Mesodermal cell (in vitro differentiated cells): ENCODE results near the gene ZNF385B.

Experiments
- H3K27ac ChIP-seq: 2 replicates; pipeline ENCODE4 v1.7.0; 2013; ENCODE audit warnings: mild to moderate bottlenecking, low read depth, low read length, moderate library complexity; ENCODE audit not compliant: severe bottlenecking
- H3K36me3 ChIP-seq: 2 replicates; pipeline ENCODE4 v1.7.1; 2013; ENCODE audit warnings: mild to moderate bottlenecking, low read length, moderate library complexity; ENCODE audit not compliant: control insufficient read depth, insufficient read depth
- H3K4me1 ChIP-seq: one replicate; pipeline ENCODE4 v1.7.1; 2013; ENCODE audit warnings: mild to moderate bottlenecking, low read length; ENCODE audit not compliant: insufficient read depth, control insufficient read depth, poor library complexity, severe bottlenecking
- H3K4me3 ChIP-seq: 2 replicates; pipeline ENCODE4 v1.7.0; 2013; ENCODE audit warnings: low read length, control low read depth, mild to moderate bottlenecking; ENCODE audit not compliant: insufficient read depth, poor library complexity, severe bottlenecking; ENCODE audit errors: extremely low read depth
- H3K9me3 ChIP-seq: 2 replicates; pipeline ENCODE4 v1.7.1; 2013; ENCODE audit warnings: mild to moderate bottlenecking, low read length, moderate library complexity; ENCODE audit not compliant: control insufficient read depth
- WGBS, 2 experiments: methylation state at CpG; one replicate each; pipeline ENCODE4 v1.1.5; 2013; ENCODE audit warnings: missing lambda C conversion rate in 2 of 2; ENCODE audit not compliant: insufficient coverage in 2 of 2; 5-methylcytosine and 5-hydroxymethylcytosine counted together

Gene ZNF385B

DNA sequence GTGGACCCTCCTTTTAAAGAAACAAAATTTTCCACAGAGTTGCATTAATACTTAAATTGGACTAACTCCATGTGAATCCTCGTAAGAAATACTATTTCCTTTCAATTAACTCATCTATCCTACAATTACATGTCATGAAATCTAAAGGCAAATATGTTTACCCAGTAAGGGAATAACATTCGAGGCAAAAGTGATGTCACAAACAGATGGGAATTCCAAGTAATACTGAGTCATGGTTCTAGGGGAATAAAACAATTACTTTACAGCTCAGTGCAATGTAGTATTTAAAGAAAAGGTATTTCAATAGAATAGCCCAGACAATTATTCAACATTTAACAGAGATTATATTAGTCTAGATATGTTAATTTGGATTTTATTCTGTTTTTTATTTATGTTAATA is 205.8 kb downstream of the ZNF385B start:
- no peak overlapping the region for H3K27ac ChIP-seq
- no peaks in the 10 kb centered on the region for H3K36me3 ChIP-seq
- H3K4me3 ChIP-seq: no peak overlapping the region
- H3K4me1 ChIP-seq: no peaks in the 10 kb centered on the region
- H3K9me3 ChIP-seq: no peaks in the 10 kb centered on the region
- 60 to 72% methylated on average over 1 to 2 of the region's 2 CpGs for WGBS, 2 experiments

DNA sequence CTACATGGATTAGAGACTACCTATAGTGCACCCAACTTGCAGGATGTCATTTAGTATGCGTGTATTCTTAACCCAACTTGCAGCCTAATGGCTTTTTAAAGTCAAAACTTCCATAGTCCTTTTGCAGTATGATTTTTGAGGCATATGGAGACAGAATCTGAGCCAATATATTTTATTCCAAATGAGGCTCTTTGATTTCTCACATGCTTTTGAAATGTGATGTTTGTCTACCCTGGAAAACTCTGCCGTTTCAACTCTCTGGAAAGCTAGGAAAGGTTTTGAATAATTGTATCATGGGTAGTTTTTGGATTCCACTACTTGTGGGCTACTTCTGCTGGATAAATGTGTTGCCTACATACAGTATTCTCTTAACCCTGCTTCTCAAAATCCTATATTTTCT is 206.6 kb downstream of the ZNF385B start:
- Histone ChIP-seq H3K4me1 (no peaks in the 10 kb centered on the region), H3K27ac (no peak overlapping the region), H3K36me3 (no peaks in the 10 kb centered on the region), H3K9me3 (no peaks in the 10 kb centered on the region), H3K4me3 (no peak overlapping the region)
- 79% methylated on average over 2 of the region's 2 CpGs; no CpG with 5 or more reads in 1 of the 2 experiments for WGBS, 2 experiments

DNA sequence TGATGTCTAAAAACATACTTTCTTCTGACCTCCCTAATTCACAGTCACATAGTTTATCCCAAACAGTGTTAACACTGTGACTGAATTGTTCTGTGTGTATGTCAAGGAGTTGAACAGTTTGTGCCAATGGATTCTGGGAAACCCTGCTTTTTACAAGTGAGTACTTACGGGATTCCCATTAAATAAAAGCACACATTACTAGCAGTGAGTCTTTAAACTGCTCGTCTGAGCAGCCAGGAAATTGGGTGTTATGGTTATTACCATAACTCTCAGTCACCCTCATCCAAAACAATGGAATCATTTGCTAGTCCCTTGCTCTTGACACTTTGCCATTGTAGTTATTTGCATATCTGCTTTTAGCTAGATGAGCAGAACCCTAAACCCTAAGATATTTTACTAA is 209.1 kb downstream of the ZNF385B start:
- Histone ChIP-seq H3K9me3 (no peaks in the 10 kb centered on the region), H3K4me3 (no peak overlapping the region), H3K36me3 (no peaks in the 10 kb centered on the region), H3K4me1 (no peaks in the 10 kb centered on the region), H3K27ac (no peak overlapping the region)
- WGBS, 2 experiments: no CpG with 5 or more reads among the region's 2 CpGs

DNA sequence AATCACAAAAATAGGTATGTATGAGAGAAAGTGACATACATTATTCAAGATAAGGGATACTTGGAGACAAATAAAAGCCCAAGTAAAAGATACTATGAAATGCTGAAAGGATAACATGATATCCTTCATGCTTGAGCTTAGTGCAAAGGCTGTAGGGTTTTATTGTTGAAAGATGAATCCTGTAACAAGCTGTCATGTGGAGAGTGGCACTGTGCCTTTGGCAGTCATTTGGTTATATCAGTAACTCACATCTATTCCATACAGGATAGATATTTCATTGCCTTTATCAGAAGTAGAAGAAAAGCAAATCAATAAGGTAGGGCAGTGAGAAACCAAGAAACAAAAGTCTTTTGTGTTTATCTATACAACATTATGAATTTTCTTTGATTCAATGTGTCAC is 211.0 kb downstream of the ZNF385B start:
- Histone ChIP-seq H3K4me1 (no peaks in the 10 kb centered on the region), H3K9me3 (no peaks in the 10 kb centered on the region), H3K4me3 (no peak overlapping the region), H3K27ac (no peak overlapping the region), H3K36me3 (no peaks in the 10 kb centered on the region)

DNA sequence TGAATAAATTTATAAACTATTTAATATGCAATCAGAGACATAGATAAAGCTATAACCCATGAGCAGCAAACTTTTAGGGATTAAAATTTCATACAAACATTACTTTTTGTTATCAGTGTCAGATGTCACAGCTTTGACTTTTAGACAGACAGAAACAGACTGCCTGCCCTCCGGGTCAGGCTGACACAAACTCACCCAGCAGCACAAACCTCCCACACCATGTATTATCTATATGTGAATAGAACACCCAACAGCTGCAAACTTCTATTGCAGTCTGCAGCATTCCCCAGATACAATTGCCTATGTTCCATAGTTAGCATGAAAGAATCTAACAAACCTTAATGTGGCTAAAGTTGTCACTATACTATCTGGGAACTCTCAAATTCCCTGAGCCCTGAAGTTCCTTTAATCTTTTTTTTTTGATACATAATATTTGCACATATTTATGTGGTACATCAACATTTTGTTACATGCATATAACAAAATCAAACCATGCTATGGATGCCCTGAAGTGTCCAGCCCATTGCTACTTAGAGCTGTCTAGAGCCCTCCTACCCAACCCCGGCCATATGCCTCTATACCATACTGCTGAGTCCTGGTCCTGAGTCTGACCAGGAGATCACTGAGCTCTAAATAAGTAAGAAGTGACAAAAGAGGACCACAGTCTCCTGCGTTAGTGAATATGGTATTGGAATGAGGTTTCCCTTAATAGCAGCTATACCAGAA is 214.4 kb downstream of the ZNF385B start:
- 83 to 100% methylated on average over 1 of the region's 3 CpGs for WGBS, 2 experiments
- Histone ChIP-seq H3K4me1 (no peaks in the 10 kb centered on the region), H3K27ac (no peak overlapping the region), H3K36me3 (no peaks in the 10 kb centered on the region), H3K4me3 (no peak overlapping the region), H3K9me3 (no peaks in the 10 kb centered on the region)

DNA sequence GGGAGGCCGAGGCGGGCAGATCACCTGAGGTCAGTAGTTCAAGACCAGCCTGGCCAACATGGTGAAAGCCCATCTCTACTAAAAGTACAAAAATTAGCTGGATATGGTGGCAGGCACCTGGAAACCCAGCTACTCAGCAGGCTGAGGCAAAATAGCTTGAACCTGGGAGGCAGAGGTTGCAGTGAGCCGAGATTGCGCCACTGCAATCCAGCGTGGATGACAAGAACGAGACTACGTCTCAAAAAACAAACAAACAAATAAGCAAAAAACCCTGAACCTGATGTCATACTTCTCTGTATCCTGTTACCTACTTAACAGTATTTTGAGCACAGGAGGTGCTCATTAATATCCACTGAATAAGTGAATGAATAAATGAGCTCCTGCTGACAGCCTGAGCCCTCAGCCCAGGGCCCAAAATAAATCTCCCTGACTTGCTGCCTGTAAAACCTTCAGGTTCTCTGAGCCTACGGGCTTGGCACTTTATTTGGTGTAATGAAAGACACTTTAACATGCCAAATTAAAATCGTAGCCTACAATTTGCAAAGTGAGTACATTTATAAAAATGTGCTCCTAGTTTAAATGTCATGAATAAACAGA is 215.1 kb downstream of the ZNF385B start:
- H3K9me3 ChIP-seq: no peaks in the 10 kb centered on the region
- H3K36me3 ChIP-seq: no peaks in the 10 kb centered on the region
- no peak overlapping the region for H3K27ac ChIP-seq
- WGBS, 2 experiments: 78 to 90% methylated on average over 2 to 6 of the region's 9 CpGs
- no peak overlapping the region for H3K4me3 ChIP-seq
- no peaks in the 10 kb centered on the region for H3K4me1 ChIP-seq

DNA sequence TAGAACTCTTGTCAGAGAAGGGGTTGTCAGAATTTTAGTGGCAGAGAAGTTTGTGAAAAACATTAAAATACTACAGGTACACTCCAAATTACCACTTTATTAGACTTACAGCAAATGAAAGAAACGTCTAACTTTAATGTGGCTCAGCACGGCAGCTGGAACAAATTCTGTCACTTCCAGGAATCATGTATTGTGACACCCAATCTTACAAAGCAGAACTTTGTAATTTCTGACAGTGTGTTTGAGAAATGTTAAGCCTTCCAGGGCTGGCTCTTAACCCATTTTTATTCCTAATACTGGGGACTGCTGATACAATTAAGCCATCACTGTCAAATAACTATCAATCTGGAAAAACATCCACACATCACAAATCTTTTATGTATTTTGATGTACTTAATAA is 216.4 kb downstream of the ZNF385B start:
- no peak overlapping the region for H3K27ac ChIP-seq
- no peak overlapping the region for H3K4me3 ChIP-seq
- no peaks in the 10 kb centered on the region for H3K36me3 ChIP-seq
- 83 to 90% methylated on average over 2 of the region's 2 CpGs for WGBS, 2 experiments
- no peaks in the 10 kb centered on the region for H3K9me3 ChIP-seq
- H3K4me1 ChIP-seq: no peaks in the 10 kb centered on the region

DNA sequence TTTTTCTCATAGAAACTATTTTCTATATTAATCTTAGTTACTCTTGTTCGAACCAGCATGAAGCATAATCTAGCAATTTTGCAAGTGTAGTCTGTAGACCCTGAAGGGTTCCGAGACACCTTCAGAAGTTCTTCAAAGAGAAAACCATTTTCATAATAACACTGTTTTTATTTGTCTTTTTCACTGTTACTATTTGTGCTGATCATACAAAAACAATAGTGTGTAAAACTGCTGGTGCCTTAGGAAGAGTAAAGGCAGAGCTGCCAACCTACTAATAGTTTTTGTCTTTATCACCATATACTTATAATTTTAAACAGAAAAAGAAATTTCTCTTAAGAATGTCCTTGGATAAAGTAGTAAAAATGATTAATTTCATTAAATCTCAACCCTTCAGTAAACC is 218.9 kb downstream of the ZNF385B start:
- Histone ChIP-seq H3K27ac (no peak overlapping the region), H3K4me1 (no peaks in the 10 kb centered on the region), H3K36me3 (no peaks in the 10 kb centered on the region), H3K4me3 (no peak overlapping the region), H3K9me3 (no peaks in the 10 kb centered on the region)
- 93% methylated on average over 2 of the region's 2 CpGs; no CpG with 5 or more reads in 1 of the 2 experiments for WGBS, 2 experiments

DNA sequence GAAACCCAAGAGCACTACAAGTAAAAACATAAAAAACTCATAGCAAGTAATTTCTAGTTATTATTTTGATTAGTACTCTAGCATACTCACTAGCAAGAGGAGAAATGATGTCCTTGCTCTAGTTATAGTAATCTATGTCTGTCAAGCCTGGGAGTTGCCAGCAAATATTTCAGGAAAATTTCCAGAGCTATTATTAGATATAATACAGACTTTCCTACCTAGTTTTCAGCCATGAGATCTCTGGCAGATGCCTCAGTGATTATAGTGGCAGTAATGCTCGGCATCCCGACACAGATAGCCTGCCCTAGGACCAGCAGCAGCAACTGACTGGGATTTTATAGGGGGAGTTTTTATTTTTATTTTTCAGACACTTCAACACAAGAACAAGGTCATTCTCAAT is 224.4 kb downstream of the ZNF385B start:
- no peaks in the 10 kb centered on the region for H3K9me3 ChIP-seq
- no peak overlapping the region for H3K4me3 ChIP-seq
- H3K27ac ChIP-seq: no peak overlapping the region
- no peaks in the 10 kb centered on the region for H3K36me3 ChIP-seq
- H3K4me1 ChIP-seq: no peaks in the 10 kb centered on the region
- WGBS, 2 experiments: no CpG with 5 or more reads among the region's 2 CpGs

DNA sequence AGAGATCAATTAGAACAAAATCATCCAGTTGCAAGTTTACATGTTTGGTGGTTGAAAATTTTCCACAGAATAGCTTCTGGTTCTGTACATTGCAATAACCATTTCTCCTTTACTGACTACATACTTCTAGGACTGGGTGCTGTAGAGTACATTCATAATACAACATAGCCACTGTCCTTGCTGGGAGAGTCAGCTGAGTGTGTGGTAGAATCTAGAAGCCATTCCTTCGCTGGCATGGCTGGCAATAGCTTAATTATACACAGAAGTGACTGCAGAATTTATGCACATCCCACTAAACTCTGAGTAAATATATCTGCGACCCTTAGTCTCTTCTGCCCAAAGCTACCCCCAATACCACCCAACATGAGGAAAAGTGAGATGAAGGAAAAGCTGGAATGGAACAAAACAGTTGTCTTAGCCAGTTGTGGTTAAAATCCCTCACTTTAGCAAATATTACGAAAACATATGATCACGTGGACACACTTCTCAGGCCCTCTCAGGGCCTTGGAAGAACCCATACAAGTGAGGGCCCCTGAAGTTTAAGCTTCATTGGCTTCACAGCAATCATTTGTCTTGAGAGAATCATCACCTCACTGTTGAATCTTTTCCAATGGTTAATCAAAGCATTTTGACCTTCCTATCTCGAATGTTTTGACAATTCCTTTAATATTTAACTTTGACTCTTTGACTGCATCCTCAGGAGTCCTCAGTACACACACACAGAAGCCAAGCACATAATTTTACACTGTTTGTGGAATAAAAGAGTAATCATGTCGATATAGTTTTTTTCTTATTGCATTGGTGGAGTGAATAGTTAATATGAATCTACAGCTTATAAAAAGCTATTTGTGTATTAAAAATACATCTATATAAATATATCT is 225.1 kb downstream of the ZNF385B start:
- H3K4me3 ChIP-seq: no peak overlapping the region
- H3K9me3 ChIP-seq: no peaks in the 10 kb centered on the region
- H3K27ac ChIP-seq: no peak overlapping the region
- no peaks in the 10 kb centered on the region for H3K36me3 ChIP-seq
- 78 to 82% methylated on average over 3 of the region's 6 CpGs for WGBS, 2 experiments
- H3K4me1 ChIP-seq: no peaks in the 10 kb centered on the region
